HG03439 (cell line): ENCODE data around the gene CTTN.
A peak's percentile ranks its signal among the peaks of the same experiment; 100 is the strongest.

ENCODE experiments used
- ATAC-seq: cut with Tn5 transposase; IDR thresholded peaks from one replicate; pipeline ENCODE4 v1.9.1; 2021; ENCODE audit warnings: mild to moderate bottlenecking, moderate library complexity; ENCODE audit not compliant: unreplicated experiment

CTTN gene

GRCh38 chr11:70397983-70398833, at the start of gene CTTN:
Gene CTTN, plus strand, starts transcription at chr11:70398529. Its CDS starts 8,769 bp downstream, at chr11:70407298.
- ATAC-seq = peak; percentile 62

- no peak for ATAC-seq
Measured at GRCh38 chr11:70348608-70349007, 49.7 kb upstream of the CTTN start.

- no peak for ATAC-seq
Measured at GRCh38 chr11:70351646-70352045, 46.7 kb upstream of the CTTN start.

GRCh38 chr11:70352100-70352499, 46.2 kb upstream of the CTTN start:
- no peak for ATAC-seq

GRCh38 chr11:70352601-70353000, 45.7 kb upstream of the CTTN start:
- ATAC-seq = no peak

GRCh38 chr11:70353329-70353728, 45.0 kb upstream of the CTTN start:
- ATAC-seq = no peak

- no peak for ATAC-seq
Measured at GRCh38 chr11:70353900-70354568, 44.3 kb upstream of the CTTN start.

GRCh38 chr11:70354629-70355028, 43.7 kb upstream of the CTTN start:
- ATAC-seq = no peak

- ATAC-seq = no peak
Measured at GRCh38 chr11:70358753-70359152, 39.6 kb upstream of the CTTN start.

GRCh38 chr11:70359451-70360205, 38.7 kb upstream of the CTTN start:
- ATAC-seq = no peak

- no peak for ATAC-seq
Measured at GRCh38 chr11:70360211-70360610, 38.1 kb upstream of the CTTN start.

GRCh38 chr11:70364178-70364577, 34.2 kb upstream of the CTTN start:
- ATAC-seq = no peak

- no peak for ATAC-seq
Measured at GRCh38 chr11:70364745-70365543, 33.4 kb upstream of the CTTN start.

- no peak for ATAC-seq
Measured at GRCh38 chr11:70365544-70365927, 32.8 kb upstream of the CTTN start.

GRCh38 chr11:70367071-70367470, 31.3 kb upstream of the CTTN start:
- no peak for ATAC-seq

- no peak for ATAC-seq
Measured at GRCh38 chr11:70368961-70369360, 29.4 kb upstream of the CTTN start.

- no peak for ATAC-seq
Measured at GRCh38 chr11:70371241-70371640, 27.1 kb upstream of the CTTN start.

GRCh38 chr11:70372076-70372475, 26.3 kb upstream of the CTTN start:
- ATAC-seq = no peak

GRCh38 chr11:70376621-70377020, 21.7 kb upstream of the CTTN start:
- no peak for ATAC-seq

GRCh38 chr11:70377645-70378044, 20.7 kb upstream of the CTTN start:
- no peak for ATAC-seq
